Adrenal gland (tissue), 5 donors: ENCODE measurements around the gene PPIL6.

Source experiments
- POLR2A ChIP-seq, 2 donors: fragments of 450-650 bp; IDR thresholded peaks; one replicate each; pipeline ENCODE4 v1.6.1; 2017; ENCODE audit warnings: antibody characterized with exemption in 2 of 2, mild to moderate bottlenecking in 2 of 2, moderate library complexity in 1 of 2
- TF ChIP-seq, protein P1 (sequence below), 6 experiments: fragments of 450-650 bp in 4 of 6; fragments of 200-600 bp in 2 of 6; sonication (generic) in 1 of 6; IDR thresholded peaks; 1 replicate in 5 of 6; 2 replicates in 1 of 6; pipeline versions ENCODE4 v1.5.1 to v1.8.0; 2016 to 2021; ENCODE audit warnings: antibody characterized with exemption in 6 of 6, mild to moderate bottlenecking in 2 of 6, moderate library complexity in 1 of 6
- donor health status: DM: no; HTN: no; CAD: no.

DNA sequence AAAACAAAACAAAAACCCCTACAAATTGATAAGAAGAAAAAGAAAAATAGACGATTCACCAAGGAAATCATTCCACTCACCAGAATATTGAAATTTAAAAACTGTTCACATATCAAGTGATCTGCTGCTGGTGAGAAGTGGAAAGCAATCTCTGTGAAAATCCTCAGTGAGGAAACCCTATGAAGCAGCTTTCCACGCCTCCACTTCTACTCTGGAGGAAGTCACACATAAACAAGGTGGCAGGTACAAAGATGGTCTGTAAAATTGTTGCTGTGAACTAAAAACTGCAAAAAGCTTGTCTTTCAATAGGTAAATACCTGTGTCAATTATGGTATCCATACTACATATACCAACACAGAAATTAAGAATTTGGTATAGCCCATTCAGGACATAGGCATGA, 76.7 kb downstream of the PPIL6 start:
- TF ChIP-seq, protein P1, sequence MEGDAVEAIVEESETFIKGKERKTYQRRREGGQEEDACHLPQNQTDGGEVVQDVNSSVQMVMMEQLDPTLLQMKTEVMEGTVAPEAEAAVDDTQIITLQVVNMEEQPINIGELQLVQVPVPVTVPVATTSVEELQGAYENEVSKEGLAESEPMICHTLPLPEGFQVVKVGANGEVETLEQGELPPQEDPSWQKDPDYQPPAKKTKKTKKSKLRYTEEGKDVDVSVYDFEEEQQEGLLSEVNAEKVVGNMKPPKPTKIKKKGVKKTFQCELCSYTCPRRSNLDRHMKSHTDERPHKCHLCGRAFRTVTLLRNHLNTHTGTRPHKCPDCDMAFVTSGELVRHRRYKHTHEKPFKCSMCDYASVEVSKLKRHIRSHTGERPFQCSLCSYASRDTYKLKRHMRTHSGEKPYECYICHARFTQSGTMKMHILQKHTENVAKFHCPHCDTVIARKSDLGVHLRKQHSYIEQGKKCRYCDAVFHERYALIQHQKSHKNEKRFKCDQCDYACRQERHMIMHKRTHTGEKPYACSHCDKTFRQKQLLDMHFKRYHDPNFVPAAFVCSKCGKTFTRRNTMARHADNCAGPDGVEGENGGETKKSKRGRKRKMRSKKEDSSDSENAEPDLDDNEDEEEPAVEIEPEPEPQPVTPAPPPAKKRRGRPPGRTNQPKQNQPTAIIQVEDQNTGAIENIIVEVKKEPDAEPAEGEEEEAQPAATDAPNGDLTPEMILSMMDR (IDR thresholded peaks at IDR 0.05), result no peak
- no peak for TF ChIP-seq POLR2A (IDR thresholded peaks at IDR 0.05)
